DND-41 (cell line): Measurements from ENCODE around the gene ASTN1.

Source experiments
- ATAC-seq: fragments of 200-7000 bp; cut with Tn5 transposase; 3 replicates; pipeline ENCODE4 v1.9.1; 2021; ENCODE audit warnings: low read depth; ENCODE audit not compliant: insufficient read depth
- DNase-seq: peaks from one replicate; pipeline ENCODE4 v3.0.0-alpha.2; 2020
- H2AFZ ChIP-seq: 2 replicates; pipeline ENCODE4 v1.6.0; 2012; ENCODE audit warnings: low read depth, low read length
- H3K27ac ChIP-seq: 2 replicates; pipeline ENCODE4 v1.5.1; 2012; ENCODE audit warnings: low read length, inconsistent platforms
- H3K27me3 ChIP-seq: fragments of 200-600 bp; sonication (generic); 2 replicates; pipeline ENCODE4 v1.6.0; 2012; ENCODE audit warnings: low read length, mild to moderate bottlenecking, inconsistent platforms; ENCODE audit not compliant: insufficient read depth, poor library complexity
- H3K36me3 ChIP-seq: 2 replicates; pipeline ENCODE4 v1.5.1; 2012; ENCODE audit warnings: low read length, inconsistent platforms; ENCODE audit not compliant: insufficient read depth
- H3K4me1 ChIP-seq: 2 replicates; pipeline ENCODE4 v1.5.1; 2012; ENCODE audit warnings: mild to moderate bottlenecking, low read length; ENCODE audit not compliant: insufficient read depth
- H3K4me2 ChIP-seq: 2 replicates; pipeline ENCODE4 v1.6.0; 2012; ENCODE audit warnings: mild to moderate bottlenecking, moderate library complexity, low read length, inconsistent platforms; ENCODE audit not compliant: insufficient read depth
- H3K4me3 ChIP-seq, 2 experiments: fragments of 200-600 bp in 1 of 2; shearing (Covaris generic) in 1 of 2; 2 replicates each; pipeline ENCODE4 v1.5.1; 2012 to 2016; ENCODE audit warnings: inconsistent platforms in 2 of 2, low read length in 2 of 2, mild to moderate bottlenecking in 2 of 2, low read depth in 1 of 2, moderate library complexity in 1 of 2
- H3K79me2 ChIP-seq: 2 replicates; pipeline ENCODE4 v1.6.0; 2012; ENCODE audit warnings: low read length, inconsistent platforms; ENCODE audit not compliant: insufficient read depth
- H3K9ac ChIP-seq: 2 replicates; pipeline ENCODE4 v1.6.0; 2012; ENCODE audit warnings: low read depth, mild to moderate bottlenecking, inconsistent platforms, low read length, moderate library complexity
- H3K9me3 ChIP-seq: 2 replicates; pipeline ENCODE4 v1.5.1; 2012; ENCODE audit warnings: low read length, moderate library complexity, mild to moderate bottlenecking, inconsistent platforms; ENCODE audit not compliant: insufficient read depth, severe bottlenecking
- H4K20me1 ChIP-seq: 2 replicates; pipeline ENCODE4 v1.6.0; 2012; ENCODE audit warnings: low read length; ENCODE audit not compliant: insufficient read depth
- CTCF ChIP-seq: IDR thresholded peaks from 2 replicates; pipeline ENCODE4 v1.5.1; 2012; ENCODE audit warnings: borderline replicate concordance, low read length, moderate library complexity, mild to moderate bottlenecking; ENCODE audit not compliant: poor library complexity, severe bottlenecking; ENCODE audit errors: extremely low read depth
- EZH2 ChIP-seq: IDR thresholded peaks from 3 replicates; pipeline ENCODE4 v1.6.1; 2012; ENCODE audit warnings: borderline replicate concordance, low read depth, mild to moderate bottlenecking, moderate library complexity, low read length, inconsistent platforms; ENCODE audit not compliant: severe bottlenecking

Gene ASTN1

DNA sequence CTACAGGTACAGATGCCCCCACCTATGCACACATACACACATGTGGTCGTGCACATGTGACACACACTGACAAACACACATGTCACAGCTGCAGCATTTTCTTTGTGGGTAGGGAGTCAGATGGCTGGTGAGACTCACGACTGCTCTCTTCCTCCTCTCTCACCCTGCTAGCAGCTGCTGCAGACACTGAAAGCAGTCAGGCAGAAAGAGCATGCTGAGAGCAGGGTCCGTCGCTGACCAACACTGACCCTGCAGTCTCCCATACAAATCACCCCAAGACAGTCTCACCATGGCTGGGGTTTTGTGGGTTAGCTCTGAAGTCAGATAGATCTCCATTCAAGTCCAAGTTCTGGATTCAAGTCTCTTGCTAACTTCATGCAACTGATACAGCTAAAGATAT is 188.3 kb downstream of the ASTN1 start:
- H3K4me2 ChIP-seq, result no peak overlapping the region
- no peaks in the 10 kb centered on the region for H3K4me1 ChIP-seq
- no peaks in the 10 kb centered on the region for H3K79me2 ChIP-seq
- no peaks in the 10 kb centered on the region for H3K9me3 ChIP-seq
- no peak overlapping the region for H2AFZ ChIP-seq
- peaks cover 2% of the 10 kb centered on the region for H3K27me3 ChIP-seq
- ATAC-seq (no peak), DNase-seq (no peak)
- H3K9ac ChIP-seq, result no peak overlapping the region
- H3K4me3 ChIP-seq, result no peak overlapping the region
- H3K36me3 ChIP-seq, result no peaks in the 10 kb centered on the region
- H3K27ac ChIP-seq, result no peak overlapping the region
- no peaks in the 10 kb centered on the region for H4K20me1 ChIP-seq
- TF ChIP-seq EZH2 (no peak), CTCF (no peak)

- ATAC-seq (no peak), DNase-seq (no peak)
- H3K9ac ChIP-seq, result no peak overlapping the region
- peaks cover 3% of the 10 kb centered on the region for H3K27me3 ChIP-seq
- no peaks in the 10 kb centered on the region for H3K4me1 ChIP-seq
- H2AFZ ChIP-seq, result no peak overlapping the region
- no peaks in the 10 kb centered on the region for H3K36me3 ChIP-seq
- H3K4me3 ChIP-seq, result no peak overlapping the region
- no peaks in the 10 kb centered on the region for H3K9me3 ChIP-seq
- TF ChIP-seq EZH2 (no peak), CTCF (no peak)
- no peaks in the 10 kb centered on the region for H3K79me2 ChIP-seq
- H3K4me2 ChIP-seq, result no peak overlapping the region
- H4K20me1 ChIP-seq, result no peaks in the 10 kb centered on the region
- no peak overlapping the region for H3K27ac ChIP-seq
Measured at GRCh38 chr1:176964687-176965086, 199.8 kb downstream of the ASTN1 start.

GRCh38 chr1:176963181-176963580 is 201.3 kb downstream of the ASTN1 start:
- Histone ChIP-seq H3K36me3 (no peaks in the 10 kb centered on the region), H3K79me2 (no peaks in the 10 kb centered on the region), H3K27ac (no peak overlapping the region), H3K27me3 (peaks cover 3% of the 10 kb centered on the region), H3K4me1 (no peaks in the 10 kb centered on the region), H2AFZ (no peak overlapping the region), H4K20me1 (no peaks in the 10 kb centered on the region), H3K4me2 (no peak overlapping the region), H3K9ac (no peak overlapping the region), H3K9me3 (no peaks in the 10 kb centered on the region), H3K4me3 (no peak overlapping the region)
- TF ChIP-seq EZH2 (no peak), CTCF (no peak)
- no peak for DNase-seq
- ATAC-seq, result no peak

DNA sequence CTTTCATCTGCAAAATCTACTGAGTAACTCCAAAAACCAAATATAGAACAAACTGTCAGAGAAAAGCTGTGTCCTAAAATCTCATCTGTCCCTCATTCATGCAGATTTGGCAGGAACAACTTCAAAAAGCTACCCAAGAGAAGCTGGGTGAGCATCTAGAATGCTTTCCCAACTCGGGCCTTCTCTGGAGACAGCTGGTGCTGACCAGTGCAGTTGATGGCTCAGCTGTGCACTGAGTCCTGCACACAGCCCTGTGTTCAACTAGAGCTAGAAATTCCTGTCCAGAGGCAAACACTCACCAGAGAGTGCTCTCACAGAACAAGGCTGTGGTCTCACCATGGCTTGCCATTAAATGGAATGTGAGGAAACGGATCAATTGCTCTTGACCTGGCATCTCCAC is 202.8 kb downstream of the ASTN1 start:
- H3K9me3 ChIP-seq, result no peaks in the 10 kb centered on the region
- no peak for TF ChIP-seq EZH2
- TF ChIP-seq CTCF, result no peak
- DNase-seq (no peak), ATAC-seq (no peak)
- H3K9ac ChIP-seq, result no peak overlapping the region
- H3K79me2 ChIP-seq, result no peaks in the 10 kb centered on the region
- no peaks in the 10 kb centered on the region for H3K4me1 ChIP-seq
- H3K27me3 ChIP-seq, result peaks cover 3% of the 10 kb centered on the region
- no peak overlapping the region for H2AFZ ChIP-seq
- H4K20me1 ChIP-seq, result no peaks in the 10 kb centered on the region
- H3K36me3 ChIP-seq, result no peaks in the 10 kb centered on the region
- no peak overlapping the region for H3K4me3 ChIP-seq
- H3K27ac ChIP-seq, result no peak overlapping the region
- H3K4me2 ChIP-seq, result no peak overlapping the region
